Mesenchymal stem cell (in vitro differentiated cells and primary cell): ENCODE measurements around the gene MAP3K8.

ENCODE experiments used
- DNase-seq: peaks from one replicate; pipeline ENCODE4 v3.0.0-alpha.2; 2013
- H2AFZ ChIP-seq: one replicate; pipeline ENCODE4 v1.6.1; 2013; ENCODE audit warnings: low read depth, mild to moderate bottlenecking, control low read depth, inconsistent platforms, low read length, moderate library complexity
- H2AK5ac ChIP-seq: 2 replicates; pipeline ENCODE4 v1.6.1; 2013; ENCODE audit warnings: low read length, moderate library complexity, mild to moderate bottlenecking, inconsistent platforms; ENCODE audit not compliant: severe bottlenecking
- H2BK120ac ChIP-seq: one replicate; pipeline ENCODE4 v1.6.1; 2013; ENCODE audit warnings: low read depth, mild to moderate bottlenecking, inconsistent platforms, low read length, moderate library complexity
- H2BK12ac ChIP-seq, 2 experiments: one replicate each; pipeline ENCODE4 v1.6.1; 2013; ENCODE audit warnings: inconsistent platforms in 2 of 2, low read length in 2 of 2, mild to moderate bottlenecking in 2 of 2, moderate library complexity in 2 of 2, control low read depth in 1 of 2
- H2BK15ac ChIP-seq: one replicate; pipeline ENCODE4 v1.6.1; 2013; ENCODE audit warnings: mild to moderate bottlenecking, low read depth, inconsistent platforms; ENCODE audit not compliant: poor library complexity, severe bottlenecking
- H2BK5ac ChIP-seq: 2 replicates; pipeline ENCODE4 v1.6.1; 2013; ENCODE audit warnings: low read depth, mild to moderate bottlenecking, low read length, control low read depth, inconsistent platforms; ENCODE audit not compliant: poor library complexity, severe bottlenecking
- H3K14ac ChIP-seq, 2 experiments: one replicate each; pipeline ENCODE4 v1.6.1; 2013; ENCODE audit warnings: inconsistent platforms in 2 of 2, low read length in 2 of 2, control low read depth in 1 of 2, mild to moderate bottlenecking in 1 of 2, moderate library complexity in 1 of 2
- H3K18ac ChIP-seq, 2 experiments: one replicate each; pipeline ENCODE4 v1.6.1; 2013; ENCODE audit warnings: inconsistent platforms in 2 of 2, low read length in 2 of 2, control low read depth in 1 of 2, low read depth in 1 of 2, mild to moderate bottlenecking in 1 of 2
- H3K23ac ChIP-seq, 2 experiments: one replicate each; pipeline ENCODE4 v1.6.1; 2013; ENCODE audit warnings: inconsistent platforms in 2 of 2, low read length in 2 of 2, mild to moderate bottlenecking in 2 of 2, moderate library complexity in 2 of 2, control low read depth in 1 of 2
- H3K27ac ChIP-seq: 2 replicates; pipeline ENCODE4 v1.5.1; 2013; ENCODE audit warnings: mild to moderate bottlenecking, moderate library complexity, low read length, control low read depth, inconsistent platforms; ENCODE audit not compliant: poor library complexity, severe bottlenecking
- H3K27me3 ChIP-seq, 2 experiments: 2 replicates each; pipeline versions ENCODE4 v1.6.1 to v1.7.0; 2013; ENCODE audit warnings: low read length in 2 of 2, mild to moderate bottlenecking in 2 of 2, moderate library complexity in 2 of 2, control low read depth in 1 of 2, inconsistent platforms in 1 of 2; ENCODE audit not compliant: control insufficient read depth in 1 of 2, insufficient read depth in 1 of 2
- H3K36me3 ChIP-seq, 2 experiments: 2 replicates each; pipeline versions ENCODE4 v1.6.1 to v1.7.0; 2013; ENCODE audit warnings: low read length in 2 of 2, control low read depth in 1 of 2, inconsistent platforms in 1 of 2, low read depth in 1 of 2, mild to moderate bottlenecking in 1 of 2; ENCODE audit not compliant: insufficient read depth in 2 of 2, control insufficient read depth in 1 of 2
- H3K4ac ChIP-seq, 2 experiments: one replicate each; pipeline ENCODE4 v1.6.1; 2013; ENCODE audit warnings: inconsistent platforms in 2 of 2, low read length in 2 of 2, mild to moderate bottlenecking in 2 of 2, moderate library complexity in 2 of 2, control low read depth in 1 of 2, low read depth in 1 of 2
- H3K4me1 ChIP-seq: 2 replicates; pipeline ENCODE4 v1.6.1; 2013; ENCODE audit warnings: low read depth, low read length, control low read depth; ENCODE audit not compliant: control insufficient read depth, insufficient read depth
- H3K4me2 ChIP-seq: 2 replicates; pipeline ENCODE4 v1.6.1; 2013; ENCODE audit warnings: low read length, mild to moderate bottlenecking, inconsistent platforms; ENCODE audit not compliant: poor library complexity, severe bottlenecking
- H3K4me3 ChIP-seq, 2 experiments: 2 replicates each; pipeline versions ENCODE4 v1.5.1 to v1.7.0; 2013; ENCODE audit warnings: low read length in 2 of 2, mild to moderate bottlenecking in 2 of 2, control low read depth in 1 of 2, low read depth in 1 of 2; ENCODE audit not compliant: insufficient read depth in 1 of 2
- H3K79me1 ChIP-seq: replicated peaks from 2 replicates; pipeline ENCODE4 v1.6.1; 2013; ENCODE audit warnings: mild to moderate bottlenecking, control low read depth, low read length, inconsistent platforms; ENCODE audit not compliant: poor library complexity, severe bottlenecking
- H3K9ac ChIP-seq: 2 replicates; pipeline ENCODE4 v1.7.0; 2013; ENCODE audit warnings: mild to moderate bottlenecking, low read length, moderate library complexity
- H3K9me3 ChIP-seq: 2 replicates; pipeline ENCODE4 v1.7.0; 2013; ENCODE audit warnings: mild to moderate bottlenecking, low read length; ENCODE audit not compliant: control insufficient read depth
- H4K8ac ChIP-seq: one replicate; pipeline ENCODE4 v1.6.1; 2013; ENCODE audit warnings: inconsistent platforms, mild to moderate bottlenecking, low read length, moderate library complexity
- H4K91ac ChIP-seq: one replicate; pipeline ENCODE4 v1.6.1; 2013; ENCODE audit warnings: mild to moderate bottlenecking, low read length, inconsistent platforms
- WGBS: methylation state at CpG from one replicate; pipeline ENCODE4 v1.1.7; 2013; ENCODE audit warnings: mixed read lengths; 5-methylcytosine and 5-hydroxymethylcytosine counted together

Gene MAP3K8

DNA sequence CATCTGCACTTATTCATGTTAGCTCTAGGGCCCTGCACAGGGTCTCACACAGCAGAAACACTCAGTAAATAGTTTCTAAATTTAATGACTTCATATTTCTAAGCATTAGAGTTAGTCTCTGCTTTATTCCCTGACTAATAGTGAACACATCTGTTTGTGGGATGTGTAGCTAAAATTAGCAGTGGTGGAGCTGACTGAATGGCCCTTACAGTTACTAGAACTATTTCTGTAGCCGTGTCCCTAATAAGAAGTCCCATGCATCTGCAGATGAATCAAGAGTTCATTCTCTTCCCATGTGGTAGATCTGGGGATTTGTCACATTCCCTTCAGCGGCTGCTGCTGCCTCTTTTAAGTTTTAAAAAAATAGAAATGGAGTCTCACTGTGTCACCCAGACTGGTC, 11.7 kb downstream of the MAP3K8 start:
- Histone ChIP-seq H2BK5ac (no peak overlapping the region), H2BK120ac (no peak overlapping the region), H3K14ac (no peak overlapping the region), H3K4me2 (no peak overlapping the region), H2BK12ac (no peak overlapping the region), H3K79me1 (no peaks in the 10 kb centered on the region), H2BK15ac (no peak overlapping the region), H3K4me3 (peak overlapping the region in 1 of 2 experiments; percentile 22), H2AFZ (no peak overlapping the region), H3K36me3 (peaks cover 9 to 67% of the 10 kb centered on the region in 2 experiments), H3K4me1 (peaks cover 2% of the 10 kb centered on the region), H3K9me3 (no peaks in the 10 kb centered on the region), H3K4ac (no peak overlapping the region), H4K8ac (no peak overlapping the region), H3K18ac (no peak overlapping the region), H4K91ac (no peak overlapping the region), H3K9ac (peak overlapping the region; percentile 62), H3K23ac (no peak overlapping the region), H2AK5ac (no peak overlapping the region), H3K27ac (no peak overlapping the region), H3K27me3 (no peaks in the 10 kb centered on the region)
- peak; percentile 78 for DNase-seq
- WGBS: 23% methylated on average over 2 of the region's 2 CpGs

DNA sequence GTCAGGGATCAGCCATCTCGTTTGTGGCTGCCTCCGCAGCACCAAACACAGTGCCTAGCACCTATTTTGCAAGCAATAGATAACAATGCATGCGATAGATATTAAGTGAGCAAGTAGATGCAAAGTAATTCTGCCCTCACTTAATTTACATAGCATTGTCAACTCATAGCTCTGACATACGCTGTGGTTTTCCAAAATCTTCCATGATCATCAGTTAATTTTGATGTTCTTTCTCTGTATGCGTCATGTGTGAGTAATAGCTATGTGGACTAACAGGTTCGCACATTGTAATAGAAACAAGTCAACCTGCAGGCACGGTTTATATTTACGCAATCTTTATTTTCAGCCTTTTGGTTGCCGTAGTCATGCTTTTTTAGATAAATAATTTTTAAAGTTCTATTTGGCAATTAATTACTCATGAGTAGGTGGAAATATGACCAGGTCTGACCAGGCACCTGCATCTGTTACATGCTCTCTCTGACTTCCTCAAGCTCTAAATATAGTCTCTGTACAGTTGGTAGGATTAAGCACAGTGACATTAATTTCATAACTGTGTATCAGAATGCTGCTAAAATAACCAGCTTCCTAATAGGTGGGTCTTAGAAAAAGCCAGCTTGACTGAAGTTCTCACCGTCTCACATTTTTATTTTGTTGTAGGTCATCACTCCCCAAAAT, 13.3 kb downstream of the MAP3K8 start:
- no peak overlapping the region for H4K8ac ChIP-seq
- H3K79me1 ChIP-seq: no peaks in the 10 kb centered on the region
- H2BK5ac ChIP-seq: no peak overlapping the region
- no peak overlapping the region for H3K4me3 ChIP-seq
- H2BK12ac ChIP-seq: no peak overlapping the region
- H3K4me1 ChIP-seq: no peaks in the 10 kb centered on the region
- no peak overlapping the region for H3K14ac ChIP-seq
- no peak overlapping the region for H2AK5ac ChIP-seq
- H2AFZ ChIP-seq: no peak overlapping the region
- no peak overlapping the region for H2BK120ac ChIP-seq
- no peak overlapping the region for H3K23ac ChIP-seq
- H3K4ac ChIP-seq: no peak overlapping the region
- H3K9me3 ChIP-seq: no peaks in the 10 kb centered on the region
- no peak overlapping the region for H3K18ac ChIP-seq
- H3K9ac ChIP-seq: no peak overlapping the region
- H2BK15ac ChIP-seq: no peak overlapping the region
- no peak overlapping the region for H4K91ac ChIP-seq
- no peak overlapping the region for H3K27ac ChIP-seq
- H3K27me3 ChIP-seq: no peaks in the 10 kb centered on the region
- 94% methylated on average over 9 of the region's 10 CpGs for WGBS
- peaks cover 6 to 70% of the 10 kb centered on the region in 2 experiments for H3K36me3 ChIP-seq
- H3K4me2 ChIP-seq: no peak overlapping the region
- peak; percentile 28 for DNase-seq

DNA sequence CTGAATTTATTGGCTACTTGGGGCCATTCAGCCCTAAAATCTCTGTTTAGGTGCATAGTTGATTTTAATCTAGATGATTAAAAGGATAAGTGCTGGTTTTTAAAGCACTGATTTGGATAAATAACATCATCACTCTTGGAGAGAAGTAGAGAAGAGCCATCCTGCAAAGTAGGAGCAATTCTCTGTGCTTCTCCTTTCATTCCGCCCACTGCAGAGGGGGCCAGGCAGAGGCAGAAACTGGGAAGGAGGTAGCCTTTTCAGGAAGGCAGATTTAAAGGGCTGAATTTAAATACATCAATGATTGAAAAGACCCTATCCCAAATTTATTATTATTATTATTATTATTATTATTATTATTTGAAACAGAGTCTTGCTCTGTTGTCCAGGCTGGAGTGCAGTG, 14.1 kb downstream of the MAP3K8 start:
- Histone ChIP-seq H3K23ac (no peak overlapping the region), H2BK120ac (no peak overlapping the region), H3K4me1 (no peaks in the 10 kb centered on the region)

DNA sequence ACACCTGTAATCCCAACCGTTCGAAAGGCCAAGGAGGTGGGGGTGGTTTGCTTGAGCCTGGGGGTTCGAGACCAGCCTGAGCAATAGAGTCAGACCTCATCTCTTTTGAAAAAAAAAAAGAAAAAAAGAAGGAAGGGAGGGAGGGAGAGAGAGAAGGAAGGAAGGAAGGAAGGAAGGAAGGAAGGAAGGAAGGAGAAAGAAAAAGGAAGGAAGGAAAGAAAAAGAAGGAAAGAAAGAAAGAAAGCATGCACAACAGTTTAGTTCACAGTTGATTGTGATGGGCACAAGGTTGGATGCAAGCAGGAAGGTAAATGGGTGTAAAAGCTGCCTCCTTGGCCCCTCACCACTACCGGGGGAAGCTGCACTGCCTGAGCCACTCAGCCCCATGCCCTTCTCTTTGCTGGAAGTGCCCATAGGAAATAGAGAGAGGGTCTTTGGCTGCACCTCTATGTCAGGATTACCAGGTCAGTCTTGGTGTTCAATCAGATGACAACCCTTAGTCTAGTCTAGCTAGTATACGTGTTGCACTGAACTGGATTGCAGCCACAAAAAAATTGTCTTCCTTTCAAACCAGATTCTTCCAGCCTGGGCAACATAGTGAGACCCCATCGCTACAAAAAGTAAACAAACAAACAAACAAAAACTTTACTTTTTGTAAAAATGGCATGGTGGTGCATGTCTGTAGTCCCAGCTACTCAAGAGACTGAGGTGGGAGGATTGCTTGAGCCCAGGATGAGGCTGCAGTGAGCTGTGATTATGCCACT, 20.0 kb downstream of the MAP3K8 start:
- no peak overlapping the region for H4K8ac ChIP-seq
- no peak overlapping the region for H2AK5ac ChIP-seq
- peaks cover 8 to 82% of the 10 kb centered on the region in 2 experiments for H3K36me3 ChIP-seq
- peaks cover 2% of the 10 kb centered on the region for H3K4me1 ChIP-seq
- no peak overlapping the region for H3K4me2 ChIP-seq
- H2BK120ac ChIP-seq: no peak overlapping the region
- H3K27ac ChIP-seq: peak overlapping the region; percentile 32
- no peak overlapping the region for H2BK12ac ChIP-seq
- H3K27me3 ChIP-seq: no peaks in the 10 kb centered on the region
- no peak for DNase-seq
- H3K18ac ChIP-seq: no peak overlapping the region
- H3K4ac ChIP-seq: no peak overlapping the region
- H2AFZ ChIP-seq: no peak overlapping the region
- no peak overlapping the region for H3K23ac ChIP-seq
- H2BK5ac ChIP-seq: no peak overlapping the region
- peak overlapping the region; percentile 83 for H3K9ac ChIP-seq
- peak overlapping the region in 1 of 2 experiments; percentile 31 for H3K4me3 ChIP-seq
- no peak overlapping the region for H3K14ac ChIP-seq
- H3K9me3 ChIP-seq: no peaks in the 10 kb centered on the region
- no peaks in the 10 kb centered on the region for H3K79me1 ChIP-seq
- H2BK15ac ChIP-seq: no peak overlapping the region
- WGBS: 87% methylated on average over 5 of the region's 6 CpGs
- H4K91ac ChIP-seq: no peak overlapping the region

More for the DNA sequence above, 14.1 kb downstream of the MAP3K8 start:
- no peak overlapping the region for H3K14ac ChIP-seq
- H3K27me3 ChIP-seq: no peaks in the 10 kb centered on the region
- H3K9ac ChIP-seq: no peak overlapping the region
- no peaks in the 10 kb centered on the region for H3K9me3 ChIP-seq
- DNase-seq: no peak
- H4K8ac ChIP-seq: no peak overlapping the region
- no peak overlapping the region for H2AK5ac ChIP-seq
- no CpG with 5 or more reads among the region's 1 CpG for WGBS
- H3K36me3 ChIP-seq: peaks cover 6 to 70% of the 10 kb centered on the region in 2 experiments
- H3K4me3 ChIP-seq: no peak overlapping the region
- no peak overlapping the region for H4K91ac ChIP-seq
- no peak overlapping the region for H3K4ac ChIP-seq
- no peak overlapping the region for H2AFZ ChIP-seq
- no peaks in the 10 kb centered on the region for H3K79me1 ChIP-seq
- no peak overlapping the region for H2BK12ac ChIP-seq
- H3K4me2 ChIP-seq: no peak overlapping the region
- no peak overlapping the region for H2BK15ac ChIP-seq
- no peak overlapping the region for H3K18ac ChIP-seq
- H2BK5ac ChIP-seq: no peak overlapping the region
- no peak overlapping the region for H3K27ac ChIP-seq
